GM06990 (cell line): ENCODE measurements around the gene TBX10.

Experiments
- DNase-seq: peaks from one replicate; pipeline ENCODE4 v3.0.0-alpha.2; 2011; ENCODE audit not compliant: insufficient read length; ENCODE audit errors: extremely low read depth
- H3K27me3 ChIP-seq: replicated peaks from 2 replicates; pipeline ENCODE4 v1.6.0; 2011; ENCODE audit warnings: low read length; ENCODE audit not compliant: control insufficient read depth, insufficient read depth
- H3K36me3 ChIP-seq: 2 replicates; pipeline ENCODE4 v1.5.1; 2011; ENCODE audit warnings: low read length; ENCODE audit not compliant: control insufficient read depth, insufficient read depth
- H3K4me3 ChIP-seq: replicated peaks from 2 replicates; pipeline ENCODE4 v1.5.1; 2011; ENCODE audit warnings: low read depth, mild to moderate bottlenecking, control low read depth, low read length
- CTCF ChIP-seq: IDR thresholded peaks from 2 replicates; pipeline ENCODE4 v1.5.1; 2011; ENCODE audit warnings: low read length, control low read depth, mild to moderate bottlenecking, inconsistent platforms; ENCODE audit not compliant: insufficient read depth, poor library complexity, severe bottlenecking

TBX10 gene

GRCh38 chr11:67630228-67630942, 9.2 kb downstream of the TBX10 start:
- DNase-seq = peak; percentile 97
- Histone ChIP-seq H3K36me3 (no peaks in the 10 kb centered on the region), H3K27me3 (no peaks in the 10 kb centered on the region; the same call in 1 of the 2 replicates), H3K4me3 (peak overlapping the region; percentile 63)
- peak; percentile 83 for TF ChIP-seq CTCF

GRCh38 chr11:67629386-67630227, 10.0 kb downstream of the TBX10 start, which contains the start of gene NUDT8:
Gene NUDT8, minus strand, starts transcription at chr11:67629937. Its CDS starts 26 bp downstream, at chr11:67629911.
- Histone ChIP-seq H3K4me3 (peak within 1 kb of the TSS; percentile 63), H3K36me3 (no peaks in the 10 kb centered on the region), H3K27me3 (no peaks in the 10 kb centered on the region; the same call in 1 of the 2 replicates)
- TF ChIP-seq CTCF = peak; percentile 89
- peak; percentile 91 for DNase-seq

- DNase-seq = no peak
- Histone ChIP-seq H3K27me3 (no peaks in the 10 kb centered on the region), H3K36me3 (no peaks in the 10 kb centered on the region), H3K4me3 (peak overlapping the region; percentile 62)
- no peak for TF ChIP-seq CTCF
Measured at GRCh38 chr11:67628710-67629385, 10.7 kb downstream of the TBX10 start.

GRCh38 chr11:67627812-67628624, 11.5 kb downstream of the TBX10 start:
- Histone ChIP-seq H3K27me3 (no peaks in the 10 kb centered on the region), H3K36me3 (no peaks in the 10 kb centered on the region), H3K4me3 (no peak overlapping the region)
- TF ChIP-seq CTCF = no peak
- no peak for DNase-seq

- no peak for TF ChIP-seq CTCF
- no peak for DNase-seq
- Histone ChIP-seq H3K4me3 (no peak overlapping the region), H3K36me3 (no peaks in the 10 kb centered on the region), H3K27me3 (no peaks in the 10 kb centered on the region)
Measured at GRCh38 chr11:67627441-67627811, 12.1 kb downstream of the TBX10 start.
